HFFc6 (cell line): Measurements from ENCODE around the gene NUCB1. TPM values are rescaled to one million over a fixed set of nuclear protein-coding genes. Genes with fewer than 3 reads are reported as not detected.
"Not testable (repeated sequence)": the region's sequence is repeated elsewhere in the genome, so short reads cannot be mapped to it uniquely, and the experiment has no call there.

ENCODE experiments used
- DNase-seq: peaks from one replicate; pipeline ENCODE4 v3.0.0-alpha.2; 2018
- H3K27ac Mint-ChIP-seq: 2 replicates; pipeline ENCODE4 v1.8.0; 2020; ENCODE audit warnings: mild to moderate bottlenecking, mixed read lengths
- H3K27me3 Mint-ChIP-seq: 2 replicates; pipeline ENCODE4 v1.8.0; 2021; ENCODE audit warnings: mild to moderate bottlenecking, moderate library complexity, mixed read lengths; ENCODE audit not compliant: insufficient read depth
- H3K36me3 Mint-ChIP-seq: 2 replicates; pipeline ENCODE4 v1.8.0; 2021; ENCODE audit warnings: low read depth, mixed read lengths
- H3K4me1 Mint-ChIP-seq: 2 replicates; pipeline ENCODE4 v1.8.0; 2020; ENCODE audit warnings: low read depth, mixed read lengths
- H3K4me3 Mint-ChIP-seq: 2 replicates; pipeline ENCODE4 v1.8.0; 2020; ENCODE audit warnings: mild to moderate bottlenecking, moderate library complexity, mixed read lengths
- H3K9me3 Mint-ChIP-seq: 2 replicates; pipeline ENCODE4 v1.8.0; 2020; ENCODE audit warnings: mild to moderate bottlenecking, mixed read lengths
- total RNA-seq, 6 experiments: library from RNA; stranded (reverse); fragmentation: NEBNext Ultra II Directional; extraction: Animal tissue kit (Norgen Biotek cat#: 25700); gene quantifications; 2 replicates in 1 of 6; 3 replicates in 5 of 6; pipeline ENCODE4 v1.2.3, GENCODE V29; 2021
- TF ChIP-seq, protein P1 (sequence below): fragments of 200-600 bp; sonication (generic); IDR thresholded peaks from 2 replicates; pipeline ENCODE4 v1.5.0; 2021; ENCODE audit warnings: antibody characterized with exemption, mild to moderate bottlenecking

The NUCB1 gene
- total RNA-seq, 6 experiments from 2014 or later: 129 to 160 (median 152) TPM

DNA sequence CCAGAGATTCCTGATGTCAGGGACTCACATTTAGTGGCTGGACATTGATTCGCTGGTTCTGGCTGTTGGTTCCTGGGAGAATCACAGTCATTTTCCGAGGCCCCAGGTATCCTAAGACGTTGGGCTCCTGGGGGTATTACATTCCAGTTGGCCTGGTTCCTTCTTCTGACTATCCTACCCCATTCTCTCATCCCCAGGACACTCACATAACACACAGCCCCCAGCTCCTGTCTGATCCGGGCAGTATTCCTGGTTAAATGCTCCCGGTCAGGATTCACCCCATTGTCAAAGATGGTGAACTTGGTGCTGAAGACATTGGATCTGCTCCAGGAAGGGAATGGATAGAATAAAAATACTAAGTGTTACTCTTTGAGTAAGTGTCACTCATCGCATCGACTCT lies 16.4 kb upstream of the NUCB1 start:
- H3K9me3 Mint-ChIP-seq: peaks cover 13% of the 10 kb centered on the region
- no peak overlapping the region for H3K27ac Mint-ChIP-seq
- H3K4me1 Mint-ChIP-seq: no peaks in the 10 kb centered on the region
- H3K27me3 Mint-ChIP-seq: peaks cover 35% of the 10 kb centered on the region
- TF ChIP-seq, protein P1, sequence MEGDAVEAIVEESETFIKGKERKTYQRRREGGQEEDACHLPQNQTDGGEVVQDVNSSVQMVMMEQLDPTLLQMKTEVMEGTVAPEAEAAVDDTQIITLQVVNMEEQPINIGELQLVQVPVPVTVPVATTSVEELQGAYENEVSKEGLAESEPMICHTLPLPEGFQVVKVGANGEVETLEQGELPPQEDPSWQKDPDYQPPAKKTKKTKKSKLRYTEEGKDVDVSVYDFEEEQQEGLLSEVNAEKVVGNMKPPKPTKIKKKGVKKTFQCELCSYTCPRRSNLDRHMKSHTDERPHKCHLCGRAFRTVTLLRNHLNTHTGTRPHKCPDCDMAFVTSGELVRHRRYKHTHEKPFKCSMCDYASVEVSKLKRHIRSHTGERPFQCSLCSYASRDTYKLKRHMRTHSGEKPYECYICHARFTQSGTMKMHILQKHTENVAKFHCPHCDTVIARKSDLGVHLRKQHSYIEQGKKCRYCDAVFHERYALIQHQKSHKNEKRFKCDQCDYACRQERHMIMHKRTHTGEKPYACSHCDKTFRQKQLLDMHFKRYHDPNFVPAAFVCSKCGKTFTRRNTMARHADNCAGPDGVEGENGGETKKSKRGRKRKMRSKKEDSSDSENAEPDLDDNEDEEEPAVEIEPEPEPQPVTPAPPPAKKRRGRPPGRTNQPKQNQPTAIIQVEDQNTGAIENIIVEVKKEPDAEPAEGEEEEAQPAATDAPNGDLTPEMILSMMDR: no peak
- peaks cover 18% of the 10 kb centered on the region for H3K36me3 Mint-ChIP-seq
- H3K4me3 Mint-ChIP-seq: no peak overlapping the region
- no peak for DNase-seq

DNA sequence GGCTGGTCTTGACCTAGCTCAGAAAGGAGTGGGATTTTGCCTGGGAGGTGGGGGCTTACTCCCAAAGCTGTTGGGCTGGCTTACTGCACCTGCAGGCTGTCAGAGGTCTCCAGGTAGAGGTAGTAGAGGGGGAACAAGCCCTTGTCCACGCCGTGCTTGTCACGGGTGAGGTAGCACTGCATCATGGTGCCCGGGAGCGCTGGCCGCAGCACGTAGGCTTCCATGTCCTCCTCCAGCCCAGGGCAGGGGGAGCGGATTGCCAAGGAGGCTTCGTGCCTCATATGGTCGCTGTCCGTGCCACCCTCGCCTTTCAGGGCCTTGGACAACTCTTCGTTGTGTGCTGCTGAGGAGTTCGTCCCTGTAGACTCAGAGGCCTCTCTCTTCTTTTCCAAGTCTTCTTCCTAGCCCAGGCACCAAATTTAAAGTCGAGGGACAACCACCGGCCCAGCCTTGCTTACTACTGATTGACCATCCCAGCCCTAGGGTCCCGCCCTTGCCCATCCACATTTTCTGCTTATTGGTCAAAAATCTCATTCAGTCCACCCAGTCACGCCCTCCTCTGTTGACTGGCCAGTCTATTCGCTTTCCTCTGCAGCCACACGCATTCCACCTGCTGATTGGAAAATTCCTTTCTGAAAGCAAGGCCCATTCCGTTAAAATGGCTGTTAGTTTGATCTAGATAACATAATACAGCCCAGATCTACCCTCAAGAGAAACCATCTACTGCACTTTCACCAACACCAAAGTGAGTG lies 12.1 kb upstream of the NUCB1 start:
- Mint-ChIP-seq H3K27me3 (peaks cover 12% of the 10 kb centered on the region; the same call in 1 of the 2 replicates), H3K4me1 (no peaks in the 10 kb centered on the region), H3K27ac (no peak overlapping the region), H3K4me3 (no peak overlapping the region), H3K36me3 (peaks cover 6% of the 10 kb centered on the region), H3K9me3 (no peaks in the 10 kb centered on the region)
- no peak for DNase-seq
- TF ChIP-seq, protein P1: no peak

DNA sequence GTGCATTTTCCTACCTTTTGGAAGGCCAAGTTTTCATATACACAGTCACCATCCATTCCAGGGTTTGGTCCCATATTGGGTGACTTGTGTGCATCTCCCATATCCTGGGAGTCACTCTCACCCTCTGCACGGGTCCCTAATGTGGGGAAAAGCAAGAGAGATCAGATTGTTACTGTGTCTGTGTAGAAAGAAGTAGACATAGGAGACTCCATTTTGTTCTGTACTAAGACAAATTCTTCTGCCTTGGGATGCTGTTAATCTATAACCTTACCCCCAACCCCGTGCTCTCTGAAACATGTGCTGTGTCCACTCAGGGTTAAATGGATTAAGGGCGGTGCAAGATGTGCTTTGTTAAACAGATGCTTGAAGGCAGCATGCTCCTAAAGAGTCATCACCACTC lies 10.6 kb upstream of the NUCB1 start:
- H3K4me1 Mint-ChIP-seq, H3K4me3 Mint-ChIP-seq, H3K9me3 Mint-ChIP-seq, H3K36me3 Mint-ChIP-seq, DNase-seq, H3K27ac Mint-ChIP-seq: not testable (repeated sequence)
- H3K27me3 Mint-ChIP-seq: peaks cover 12% of the 10 kb centered on the region; the same call in 1 of the 2 replicates

DNA sequence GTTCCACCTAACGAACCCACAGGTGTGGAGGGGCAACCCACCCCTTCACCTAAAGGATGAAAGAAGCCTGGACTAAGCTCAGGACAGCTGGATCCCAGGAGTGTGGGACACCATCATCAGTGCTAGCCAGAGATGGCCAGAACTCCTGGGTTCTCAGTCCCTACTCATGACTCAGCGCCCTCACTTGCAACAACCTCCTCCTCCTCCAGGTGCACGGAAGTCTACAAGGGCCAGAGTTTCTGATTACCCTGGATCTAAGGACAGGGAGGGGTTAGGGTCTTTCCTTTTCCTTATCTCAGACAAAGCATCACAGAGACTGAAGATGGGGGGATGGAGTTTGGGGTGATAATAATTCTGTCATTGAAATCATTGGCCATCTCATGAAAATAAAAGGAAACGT lies 9.6 kb upstream of the NUCB1 start:
- Mint-ChIP-seq H3K36me3 (no peaks in the 10 kb centered on the region), H3K9me3 (no peaks in the 10 kb centered on the region), H3K4me1 (no peaks in the 10 kb centered on the region), H3K27me3 (peaks cover 15% of the 10 kb centered on the region; the same call in 1 of the 2 replicates), H3K4me3 (no peak overlapping the region), H3K27ac (no peak overlapping the region)
- DNase-seq: no peak
- TF ChIP-seq, protein P1: no peak

DNA sequence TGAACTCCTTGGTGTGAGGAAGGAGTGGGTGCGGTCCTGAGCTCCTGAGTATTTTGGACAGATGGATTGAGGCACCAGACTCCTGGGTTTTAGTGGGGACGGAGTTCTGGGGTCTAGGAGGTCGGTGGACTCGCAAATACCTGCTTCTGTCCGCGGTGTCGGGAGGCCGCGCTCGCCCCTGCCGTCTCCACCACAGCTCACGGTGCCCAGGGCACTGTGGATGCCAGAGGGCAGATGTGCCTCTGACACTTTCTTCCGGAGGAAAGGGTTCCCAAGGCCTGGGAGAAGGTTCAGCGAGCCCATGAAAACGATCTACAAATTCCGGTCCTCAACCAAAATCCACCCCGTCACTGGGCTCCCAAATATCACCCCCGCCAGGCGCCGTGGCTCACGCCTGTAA lies 4.9 kb upstream of the NUCB1 start:
- H3K4me1 Mint-ChIP-seq: peaks cover 10% of the 10 kb centered on the region; the same call in 1 of the 2 replicates
- no peak overlapping the region for H3K4me3 Mint-ChIP-seq
- H3K9me3 Mint-ChIP-seq: no peaks in the 10 kb centered on the region
- no peak overlapping the region for H3K27ac Mint-ChIP-seq
- TF ChIP-seq, protein P1: no peak
- peaks cover 15% of the 10 kb centered on the region for H3K27me3 Mint-ChIP-seq
- no peaks in the 10 kb centered on the region for H3K36me3 Mint-ChIP-seq
- DNase-seq: no peak

DNA sequence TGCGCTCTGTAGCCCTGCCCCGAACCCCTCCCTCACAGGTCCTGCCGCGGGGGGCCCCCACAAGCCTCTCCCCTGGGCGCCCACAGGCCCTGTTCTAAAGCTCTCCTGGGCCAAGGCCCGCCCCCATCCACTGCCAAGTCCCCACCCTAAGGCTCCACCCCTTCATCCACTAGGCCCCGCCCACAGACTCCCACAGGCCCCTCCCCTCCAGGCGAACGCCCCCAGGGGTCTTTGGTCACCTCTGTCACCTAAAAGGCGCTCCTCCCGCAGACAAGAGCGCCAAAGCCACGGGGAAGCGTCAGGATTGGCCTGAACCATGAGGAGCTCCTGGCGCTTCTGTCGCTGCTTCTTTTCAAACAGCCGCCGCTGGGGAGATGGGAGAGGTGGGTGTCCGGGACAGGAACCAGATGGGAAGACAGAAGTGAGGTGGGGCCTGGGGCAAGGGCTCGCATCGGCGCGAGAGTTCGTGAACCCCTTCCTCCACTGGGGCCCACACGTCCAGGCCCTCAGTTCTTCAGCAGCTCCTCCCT lies 3.9 kb upstream of the NUCB1 start:
- H3K4me3 Mint-ChIP-seq: no peak overlapping the region

More for the DNA sequence above, 3.9 kb upstream of the NUCB1 start:
- TF ChIP-seq, protein P1: no peak
- no peak overlapping the region for H3K27ac Mint-ChIP-seq
- DNase-seq: no peak
- H3K4me1 Mint-ChIP-seq: peaks cover 16% of the 10 kb centered on the region
- H3K36me3 Mint-ChIP-seq: peaks cover 4% of the 10 kb centered on the region; the same call in 1 of the 2 replicates
- peaks cover 13% of the 10 kb centered on the region for H3K27me3 Mint-ChIP-seq
- no peaks in the 10 kb centered on the region for H3K9me3 Mint-ChIP-seq
